HG03354 (cell line): ENCODE data around the gene AP3B1.

ENCODE experiments used
- ATAC-seq: cut with Tn5 transposase; IDR thresholded peaks from one replicate; pipeline ENCODE4 v1.9.1; 2021; ENCODE audit warnings: mild to moderate bottlenecking; ENCODE audit not compliant: unreplicated experiment, poor library complexity, severe bottlenecking

The AP3B1 gene

GRCh38 chr5:77955577-77955976 lies 338.9 kb downstream of the AP3B1 start:
- no peak for ATAC-seq

- no peak for ATAC-seq
These were observed 341.1 kb downstream of the AP3B1 start for GRCh38 chr5:77953374-77953773.

DNA sequence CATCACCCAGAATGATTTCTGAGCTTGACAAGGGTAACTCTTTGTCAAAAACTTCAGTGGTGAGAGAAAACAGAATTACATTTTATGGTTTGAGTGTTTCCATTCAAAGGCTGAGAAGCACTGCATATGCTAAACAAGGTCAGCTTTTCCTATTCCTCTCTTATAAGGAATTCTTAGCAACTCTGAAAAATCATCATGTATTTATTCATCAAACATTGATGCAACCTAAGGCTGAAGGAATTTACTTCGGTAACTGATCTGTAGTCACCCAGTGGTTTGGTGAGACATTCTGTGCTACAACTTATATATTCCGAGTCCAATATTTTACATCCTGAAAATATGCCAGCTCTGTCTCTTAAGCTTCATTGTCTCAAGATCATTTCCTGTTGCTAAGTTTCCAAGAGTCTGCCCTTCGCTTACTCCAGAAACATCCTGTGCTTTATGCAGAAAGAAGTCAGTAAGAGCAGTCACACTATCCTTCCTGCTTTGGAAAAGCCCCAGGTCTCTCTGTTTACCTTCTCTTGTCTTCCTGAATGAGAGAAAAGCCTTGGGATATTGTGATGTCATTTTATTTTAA lies 341.8 kb downstream of the AP3B1 start:
- no peak for ATAC-seq
